ENCODE measurements around the gene ATAD3C.
"Not testable (repeated sequence)": the region's sequence is repeated elsewhere in the genome, so short reads cannot be mapped to it uniquely, and the experiment has no call there.

- TF ChIP-seq, protein P1, sequence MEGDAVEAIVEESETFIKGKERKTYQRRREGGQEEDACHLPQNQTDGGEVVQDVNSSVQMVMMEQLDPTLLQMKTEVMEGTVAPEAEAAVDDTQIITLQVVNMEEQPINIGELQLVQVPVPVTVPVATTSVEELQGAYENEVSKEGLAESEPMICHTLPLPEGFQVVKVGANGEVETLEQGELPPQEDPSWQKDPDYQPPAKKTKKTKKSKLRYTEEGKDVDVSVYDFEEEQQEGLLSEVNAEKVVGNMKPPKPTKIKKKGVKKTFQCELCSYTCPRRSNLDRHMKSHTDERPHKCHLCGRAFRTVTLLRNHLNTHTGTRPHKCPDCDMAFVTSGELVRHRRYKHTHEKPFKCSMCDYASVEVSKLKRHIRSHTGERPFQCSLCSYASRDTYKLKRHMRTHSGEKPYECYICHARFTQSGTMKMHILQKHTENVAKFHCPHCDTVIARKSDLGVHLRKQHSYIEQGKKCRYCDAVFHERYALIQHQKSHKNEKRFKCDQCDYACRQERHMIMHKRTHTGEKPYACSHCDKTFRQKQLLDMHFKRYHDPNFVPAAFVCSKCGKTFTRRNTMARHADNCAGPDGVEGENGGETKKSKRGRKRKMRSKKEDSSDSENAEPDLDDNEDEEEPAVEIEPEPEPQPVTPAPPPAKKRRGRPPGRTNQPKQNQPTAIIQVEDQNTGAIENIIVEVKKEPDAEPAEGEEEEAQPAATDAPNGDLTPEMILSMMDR (tag by site-specific recombination; IDR thresholded peaks at IDR 0.05): not testable (repeated sequence)
- TF ChIP-seq ZNF660 (tag by site-specific recombination; IDR thresholded peaks at IDR 0.05); SP2 (tag by site-specific recombination; IDR thresholded peaks at IDR 0.05); KLF9 (tag by site-specific recombination; IDR thresholded peaks at IDR 0.05; ENCODE audit: low read depth); ZBTB7A (tag by site-specific recombination; IDR thresholded peaks at IDR 0.05; ENCODE audit: low read depth): not testable (repeated sequence)
Observed at GRCh38 chr1:1508775-1509464, 59.4 kb downstream of the ATAD3C start.

All from HEK293 (cell line).